Neural progenitor cell (in vitro differentiated cells): ENCODE results near the gene SVOP. TPM values are rescaled to one million over a fixed set of nuclear protein-coding genes. Genes with fewer than 3 reads are reported as not detected.
"Not testable (repeated sequence)": the region's sequence is repeated elsewhere in the genome, so short reads cannot be mapped to it uniquely, and the experiment has no call there.

ENCODE experiments used
- DNase-seq: peaks from one replicate; pipeline ENCODE4 v3.0.0-alpha.2; 2016; ENCODE audit warnings: low spot score
- H2AFZ ChIP-seq: fragments of 200-600 bp; sonication (generic); replicated peaks from 2 replicates; pipeline ENCODE4 v1.6.1; 2016; ENCODE audit warnings: antibody characterized with exemption
- H3F3A ChIP-seq: fragments of 200-600 bp; sonication (generic); 2 replicates; pipeline ENCODE4 v1.6.1; 2016; ENCODE audit warnings: antibody characterized with exemption, low read depth
- H3K27ac ChIP-seq: fragments of 200-600 bp; sonication (generic); 2 replicates; pipeline ENCODE4 v1.5.1; 2016; ENCODE audit warnings: mild to moderate bottlenecking
- H3K27me3 ChIP-seq: fragments of 200-600 bp; sonication (generic); 2 replicates; pipeline ENCODE4 v1.6.1; 2016; ENCODE audit warnings: mild to moderate bottlenecking, moderate library complexity
- H3K36me3 ChIP-seq: fragments of 200-600 bp; sonication (generic); 2 replicates; pipeline ENCODE4 v1.5.1; 2016
- H3K4me1 ChIP-seq: fragments of 200-600 bp; sonication (generic); 2 replicates; pipeline ENCODE4 v1.6.1; 2016; ENCODE audit warnings: mixed run types
- H3K4me2 ChIP-seq: fragments of 200-600 bp; sonication (generic); 2 replicates; pipeline ENCODE4 v1.6.1; 2016
- H3K4me3 ChIP-seq: fragments of 200-600 bp; sonication (generic); 2 replicates; pipeline ENCODE4 v1.5.1; 2016
- H3K79me2 ChIP-seq: fragments of 200-600 bp; sonication (generic); 2 replicates; pipeline ENCODE4 v1.6.1; 2016; ENCODE audit warnings: low read depth
- H3K9ac ChIP-seq: fragments of 200-600 bp; sonication (generic); 2 replicates; pipeline ENCODE4 v1.6.1; 2016
- H3K9me3 ChIP-seq: fragments of 200-600 bp; sonication (generic); 2 replicates; pipeline ENCODE4 v1.5.1; 2016; ENCODE audit warnings: low read depth
- H4K20me1 ChIP-seq: fragments of 200-600 bp; sonication (generic); 2 replicates; pipeline ENCODE4 v1.6.1; 2016; ENCODE audit warnings: low read depth
- H3K27ac Mint-ChIP-seq: 3 replicates; pipeline ENCODE4 v1.8.0; 2021; ENCODE audit warnings: mixed read lengths
- H3K27me3 Mint-ChIP-seq: 2 replicates; pipeline ENCODE4 v1.8.0; 2022; ENCODE audit warnings: low read depth, mild to moderate bottlenecking, inconsistent platforms, moderate library complexity, mixed read lengths; ENCODE audit not compliant: insufficient read depth
- H3K36me3 Mint-ChIP-seq: 3 replicates; pipeline ENCODE4 v1.8.0; 2021; ENCODE audit warnings: mixed read lengths
- H3K4me1 Mint-ChIP-seq: 3 replicates; pipeline ENCODE4 v1.8.0; 2021; ENCODE audit warnings: mixed read lengths
- H3K4me3 Mint-ChIP-seq: 3 replicates; pipeline ENCODE4 v1.8.0; 2021; ENCODE audit warnings: mild to moderate bottlenecking, moderate library complexity, mixed read lengths
- H3K9me3 Mint-ChIP-seq: 3 replicates; pipeline ENCODE4 v1.8.0; 2020; ENCODE audit warnings: mixed read lengths
- EZH2 ChIP-seq: fragments of 200-600 bp; sonication (generic); IDR thresholded peaks from 2 replicates; pipeline ENCODE4 v1.6.1; 2017; ENCODE audit warnings: antibody characterized with exemption, mild to moderate bottlenecking, moderate library complexity
- EZH2phosphoT487 ChIP-seq: fragments of 200-600 bp; sonication (generic); IDR thresholded peaks from 2 replicates; pipeline ENCODE4 v1.6.1; 2017; ENCODE audit warnings: antibody characterized with exemption
- total RNA-seq: library from RNA; depleted of rRNA; stranded (reverse); fragments of >200 nt; gene quantifications from 2 replicates; pipeline ENCODE4 v1.2.3, GENCODE V29; 2015; ENCODE audit warnings: low replicate concordance
- TF ChIP-seq, protein P1 (sequence below): fragments of 200-600 bp; sonication (generic); IDR thresholded peaks from 2 replicates; pipeline ENCODE4 v1.5.1; 2017; ENCODE audit warnings: antibody characterized with exemption, mild to moderate bottlenecking

The SVOP gene
- total RNA-seq, 1 donor from 2014 or later: not detected

DNA sequence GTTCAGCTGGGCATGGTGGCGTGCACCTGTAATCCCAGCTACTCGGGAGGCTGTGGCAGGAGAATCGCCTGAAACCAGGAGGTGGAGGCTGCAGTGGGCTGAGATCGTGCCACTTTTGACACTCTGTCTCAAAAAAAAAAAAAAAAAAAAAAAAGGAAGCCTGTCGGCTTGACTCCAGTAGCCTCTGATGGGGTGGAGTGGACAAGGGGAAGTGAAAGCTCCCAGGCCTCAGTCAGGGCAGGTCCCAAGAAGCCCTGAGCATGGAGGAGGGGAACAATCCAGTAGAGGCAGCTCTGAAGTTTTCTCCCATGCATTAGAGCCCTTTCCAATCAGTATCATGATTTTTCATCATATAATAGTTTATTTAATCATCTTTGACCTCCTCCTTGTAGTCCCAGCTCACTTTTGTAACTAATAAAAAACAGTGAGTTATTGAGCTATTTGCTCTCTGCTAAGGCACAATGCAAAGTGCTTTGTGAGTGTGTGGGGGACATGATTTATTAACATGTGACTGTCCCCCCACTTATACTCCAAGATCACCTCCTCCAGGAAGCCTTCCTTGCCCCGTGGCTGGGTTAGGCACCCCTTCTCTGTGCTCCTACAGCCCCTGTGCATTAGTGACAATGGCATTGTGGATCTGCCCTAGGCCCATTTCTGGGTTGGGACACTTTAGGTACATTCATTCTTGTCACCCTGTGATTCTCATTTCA is 158.8 kb downstream of the SVOP start:
- Histone ChIP-seq H3K9me3 (no peaks in the 10 kb centered on the region), H3K4me2 (no peak overlapping the region), H3K4me1 (peaks cover 15% of the 10 kb centered on the region), H3K36me3 (no peaks in the 10 kb centered on the region), H3K27ac (no peak overlapping the region), H3K79me2 (peaks cover 1% of the 10 kb centered on the region), H3K27me3 (no peaks in the 10 kb centered on the region), H4K20me1 (no peaks in the 10 kb centered on the region), H3K4me3 (no peak overlapping the region), H3K9ac (no peak overlapping the region), H2AFZ (no peak overlapping the region), H3F3A (peaks cover 19% of the 10 kb centered on the region)
- H3K27me3 Mint-ChIP-seq: peaks cover 7% of the 10 kb centered on the region
- peaks cover 24% of the 10 kb centered on the region for H3K4me1 Mint-ChIP-seq
- no peaks in the 10 kb centered on the region for H3K36me3 Mint-ChIP-seq
- H3K4me3 Mint-ChIP-seq: no peak overlapping the region
- DNase-seq: no peak
- peaks cover 6% of the 10 kb centered on the region for H3K9me3 Mint-ChIP-seq
- TF ChIP-seq EZH2 (no peak), EZH2phosphoT487 (no peak)
- TF ChIP-seq, protein P1, sequence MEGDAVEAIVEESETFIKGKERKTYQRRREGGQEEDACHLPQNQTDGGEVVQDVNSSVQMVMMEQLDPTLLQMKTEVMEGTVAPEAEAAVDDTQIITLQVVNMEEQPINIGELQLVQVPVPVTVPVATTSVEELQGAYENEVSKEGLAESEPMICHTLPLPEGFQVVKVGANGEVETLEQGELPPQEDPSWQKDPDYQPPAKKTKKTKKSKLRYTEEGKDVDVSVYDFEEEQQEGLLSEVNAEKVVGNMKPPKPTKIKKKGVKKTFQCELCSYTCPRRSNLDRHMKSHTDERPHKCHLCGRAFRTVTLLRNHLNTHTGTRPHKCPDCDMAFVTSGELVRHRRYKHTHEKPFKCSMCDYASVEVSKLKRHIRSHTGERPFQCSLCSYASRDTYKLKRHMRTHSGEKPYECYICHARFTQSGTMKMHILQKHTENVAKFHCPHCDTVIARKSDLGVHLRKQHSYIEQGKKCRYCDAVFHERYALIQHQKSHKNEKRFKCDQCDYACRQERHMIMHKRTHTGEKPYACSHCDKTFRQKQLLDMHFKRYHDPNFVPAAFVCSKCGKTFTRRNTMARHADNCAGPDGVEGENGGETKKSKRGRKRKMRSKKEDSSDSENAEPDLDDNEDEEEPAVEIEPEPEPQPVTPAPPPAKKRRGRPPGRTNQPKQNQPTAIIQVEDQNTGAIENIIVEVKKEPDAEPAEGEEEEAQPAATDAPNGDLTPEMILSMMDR: no peak
- peak overlapping the region; percentile 21 for H3K27ac Mint-ChIP-seq

DNA sequence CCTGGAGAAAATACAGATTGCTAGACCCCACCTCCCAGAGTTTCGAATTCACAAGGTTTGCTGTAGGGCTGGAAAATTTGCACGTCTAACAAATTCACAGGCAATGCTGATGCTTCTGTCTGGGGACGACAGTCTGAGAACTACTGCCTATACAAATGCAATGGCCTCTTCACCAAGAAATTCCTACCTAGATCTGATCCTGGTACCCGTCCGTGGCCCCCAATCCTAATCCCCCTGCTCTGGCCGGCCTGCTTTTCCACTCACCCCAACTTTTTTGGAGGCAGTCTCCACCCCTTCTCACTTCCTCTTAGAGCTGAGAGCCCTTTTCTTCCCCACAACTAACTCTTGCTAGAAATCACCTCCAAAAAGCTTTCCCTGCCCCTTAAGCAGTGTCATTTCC is 160.4 kb downstream of the SVOP start:
- Histone ChIP-seq H3K27me3 (no peaks in the 10 kb centered on the region), H3K9ac (no peak overlapping the region), H3K79me2 (peaks cover 17% of the 10 kb centered on the region), H2AFZ (peak overlapping the region; percentile 48), H3K27ac (no peak overlapping the region), H3K4me1 (peaks cover 24% of the 10 kb centered on the region), H3F3A (peaks cover 27% of the 10 kb centered on the region), H4K20me1 (no peaks in the 10 kb centered on the region), H3K36me3 (no peaks in the 10 kb centered on the region), H3K4me3 (no peak overlapping the region), H3K4me2 (no peak overlapping the region), H3K9me3 (peaks cover under 1% of the 10 kb centered on the region)
- no peak for TF ChIP-seq EZH2phosphoT487
- TF ChIP-seq EZH2: no peak
- TF ChIP-seq, protein P1: no peak
- H3K4me3 Mint-ChIP-seq: no peak overlapping the region
- H3K36me3 Mint-ChIP-seq: peaks cover 3% of the 10 kb centered on the region
- peaks cover 40% of the 10 kb centered on the region for H3K4me1 Mint-ChIP-seq
- peak overlapping the region; percentile 8 for H3K27ac Mint-ChIP-seq
- H3K27me3 Mint-ChIP-seq: peaks cover 13% of the 10 kb centered on the region
- H3K9me3 Mint-ChIP-seq: peaks cover 6% of the 10 kb centered on the region
- DNase-seq: no peak

DNA sequence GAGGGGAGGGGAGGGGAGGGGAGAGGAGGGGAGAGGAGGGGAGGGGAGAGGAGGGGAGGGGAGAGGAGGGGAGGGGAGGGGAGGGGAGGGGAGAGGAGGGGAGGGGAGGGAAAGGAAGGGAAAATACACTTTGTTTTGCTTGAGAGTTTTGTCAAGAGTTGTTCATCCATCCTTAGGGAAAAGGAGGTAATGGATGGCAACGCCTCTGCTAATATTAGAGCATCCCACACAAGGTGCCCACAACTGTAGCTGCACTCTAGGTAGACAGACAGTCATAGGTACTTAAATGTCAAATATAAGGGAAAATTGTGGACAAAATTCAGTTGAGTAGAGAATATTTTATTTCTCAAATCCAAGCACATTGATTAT is 161.0 kb downstream of the SVOP start:
- Mint-ChIP-seq H3K27ac (no peak overlapping the region), H3K27me3 (peaks cover 15% of the 10 kb centered on the region), H3K36me3 (peaks cover 7% of the 10 kb centered on the region), H3K4me3 (no peak overlapping the region), H3K9me3 (peaks cover 6% of the 10 kb centered on the region), H3K4me1 (peaks cover 45% of the 10 kb centered on the region)
- H3K9me3 ChIP-seq: peaks cover 6% of the 10 kb centered on the region
- peak overlapping the region; percentile 48 for H2AFZ ChIP-seq
- DNase-seq: no peak
- no peaks in the 10 kb centered on the region for H4K20me1 ChIP-seq
- H3K4me2 ChIP-seq: no peak overlapping the region
- no peak overlapping the region for H3K27ac ChIP-seq
- peaks cover 25% of the 10 kb centered on the region for H3K4me1 ChIP-seq
- no peak overlapping the region for H3K9ac ChIP-seq
- H3K79me2 ChIP-seq: peaks cover 22% of the 10 kb centered on the region
- TF ChIP-seq, protein P1: no peak
- TF ChIP-seq EZH2phosphoT487 (no peak), EZH2 (no peak)
- no peaks in the 10 kb centered on the region for H3K36me3 ChIP-seq
- H3K4me3 ChIP-seq: no peak overlapping the region
- no peaks in the 10 kb centered on the region for H3K27me3 ChIP-seq
- H3F3A ChIP-seq: peaks cover 27% of the 10 kb centered on the region

DNA sequence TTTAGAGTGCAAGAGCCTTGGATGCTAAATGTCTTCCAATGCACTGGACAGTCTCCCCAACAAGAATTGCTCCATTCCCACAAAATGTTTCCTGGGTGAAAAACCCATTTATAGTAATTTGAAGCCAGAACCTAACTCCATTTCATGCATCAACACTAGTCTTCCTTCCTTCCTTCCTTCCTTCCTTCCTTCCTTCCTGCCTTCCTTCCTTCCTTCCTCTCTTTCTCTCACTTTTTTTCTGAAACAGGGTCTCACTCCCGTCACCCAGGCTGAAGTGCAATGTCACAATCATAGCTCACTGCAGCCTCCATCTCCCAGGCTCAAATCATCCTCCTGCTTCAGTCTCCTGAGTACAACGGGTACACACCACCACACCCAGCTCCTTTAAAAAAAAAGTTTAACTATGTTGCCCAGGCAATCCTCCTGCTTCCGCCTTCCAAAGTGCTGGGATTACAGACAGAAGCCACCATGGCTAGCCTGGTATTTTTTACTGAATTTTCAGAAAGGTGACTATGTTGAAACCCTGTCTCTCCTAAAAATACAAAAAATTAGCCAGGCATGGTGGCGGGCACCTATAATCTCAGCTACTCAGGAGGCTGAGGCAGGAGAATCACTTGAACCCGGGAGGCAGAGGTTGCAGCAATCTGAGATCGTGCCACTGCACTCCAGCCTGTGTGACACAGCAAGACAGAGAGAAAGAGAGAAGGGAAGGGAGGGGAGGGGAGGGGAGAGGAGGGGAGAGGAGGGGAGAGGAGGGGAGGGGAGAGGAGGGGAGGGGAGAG is 161.5 kb downstream of the SVOP start:
- not testable (repeated sequence) for H4K20me1 ChIP-seq, H3K27ac ChIP-seq, H3K9me3 ChIP-seq, H3K9me3 Mint-ChIP-seq, H3K9ac ChIP-seq, H3K27me3 ChIP-seq, DNase-seq, H3K36me3 ChIP-seq
- Histone ChIP-seq H3K79me2 (peaks cover 28% of the 10 kb centered on the region), H3K4me2 (peak overlapping the region; percentile 74), H3K4me1 (peaks cover 25% of the 10 kb centered on the region), H3F3A (peaks cover 27% of the 10 kb centered on the region), H2AFZ (peak overlapping the region; percentile 51), H3K4me3 (peak overlapping the region; percentile 61)
- peak overlapping the region; percentile 55 for H3K27ac Mint-ChIP-seq
- peaks cover 45% of the 10 kb centered on the region for H3K4me1 Mint-ChIP-seq
- peaks cover 11% of the 10 kb centered on the region for H3K36me3 Mint-ChIP-seq
- peaks cover 15% of the 10 kb centered on the region for H3K27me3 Mint-ChIP-seq
- H3K4me3 Mint-ChIP-seq: peak overlapping the region; percentile 66
